Neural crest cell (in vitro differentiated cells): Measurements from ENCODE around the gene RPH3AL. TPM values are rescaled to one million over a fixed set of nuclear protein-coding genes. Genes with fewer than 3 reads are reported as not detected.
"Not testable (repeated sequence)": the region's sequence is repeated elsewhere in the genome, so short reads cannot be mapped to it uniquely, and the experiment has no call there.

Experiments
- DNase-seq: peaks from one replicate; pipeline ENCODE4 v3.0.0; 2021; ENCODE audit warnings: low read depth, mixed read lengths, low spot score
- H3K27ac Mint-ChIP-seq: one replicate; pipeline ENCODE4 v1.8.0; 2021; ENCODE audit warnings: mild to moderate bottlenecking, mixed read lengths; ENCODE audit not compliant: unreplicated experiment
- H3K27me3 Mint-ChIP-seq: 2 replicates; pipeline ENCODE4 v1.8.0; 2021; ENCODE audit warnings: low read depth, mild to moderate bottlenecking, mixed read lengths
- H3K36me3 Mint-ChIP-seq: 2 replicates; pipeline ENCODE4 v1.8.0; 2021; ENCODE audit warnings: low read depth, mild to moderate bottlenecking, mixed read lengths
- H3K4me1 Mint-ChIP-seq: 2 replicates; pipeline ENCODE4 v1.8.0; 2021; ENCODE audit warnings: mixed read lengths
- H3K4me3 Mint-ChIP-seq: one replicate; pipeline ENCODE4 v1.8.0; 2021; ENCODE audit warnings: mild to moderate bottlenecking, mixed read lengths
- H3K9me3 Mint-ChIP-seq: 2 replicates; pipeline ENCODE4 v1.8.0; 2021; ENCODE audit warnings: mixed read lengths
- CTCF ChIP-seq: fragments of 200-600 bp; sonication (generic); conservative IDR thresholded peaks from 2 replicates; pipeline ENCODE4 v1.5.0; 2021; ENCODE audit warnings: antibody characterized with exemption, mild to moderate bottlenecking
- total RNA-seq: library from RNA; stranded (reverse); gene quantifications from 2 replicates; pipeline ENCODE4 v1.2.1, GENCODE V29; 2021

Gene RPH3AL
- total RNA-seq, 1 donor from 2014 or later = 1.9 TPM

- TF ChIP-seq CTCF = no peak
- Mint-ChIP-seq H3K4me1 (no peaks in the 10 kb centered on the region), H3K27me3 (peaks cover 3% of the 10 kb centered on the region), H3K4me3 (no peak overlapping the region), H3K36me3 (no peaks in the 10 kb centered on the region), H3K27ac (no peak overlapping the region), H3K9me3 (peaks cover 10% of the 10 kb centered on the region)
- no peak for DNase-seq
Observed at GRCh38 chr17:246226-246625, 106.4 kb downstream of the RPH3AL start.

- no peak for TF ChIP-seq CTCF
- H3K36me3 Mint-ChIP-seq = no peaks in the 10 kb centered on the region
- H3K9me3 Mint-ChIP-seq = peaks cover 10% of the 10 kb centered on the region
- H3K27ac Mint-ChIP-seq = no peak overlapping the region
- DNase-seq = no peak
- no peak overlapping the region for H3K4me3 Mint-ChIP-seq
- no peaks in the 10 kb centered on the region for H3K4me1 Mint-ChIP-seq
- peaks cover 3% of the 10 kb centered on the region for H3K27me3 Mint-ChIP-seq
Observed at GRCh38 chr17:245611-246010, 107.0 kb downstream of the RPH3AL start.

- Mint-ChIP-seq H3K36me3 (no peaks in the 10 kb centered on the region), H3K27ac (no peak overlapping the region), H3K4me1 (no peaks in the 10 kb centered on the region), H3K9me3 (peaks cover 10% of the 10 kb centered on the region), H3K27me3 (peaks cover 3% of the 10 kb centered on the region), H3K4me3 (no peak overlapping the region)
- no peak for TF ChIP-seq CTCF
- no peak for DNase-seq
Observed at GRCh38 chr17:245020-245419, 107.6 kb downstream of the RPH3AL start.

GRCh38 chr17:243924-244323 is 108.7 kb downstream of the RPH3AL start:
- peaks cover 10% of the 10 kb centered on the region for H3K9me3 Mint-ChIP-seq
- not testable (repeated sequence) for H3K36me3 Mint-ChIP-seq, H3K4me1 Mint-ChIP-seq, DNase-seq, H3K4me3 Mint-ChIP-seq, H3K27ac Mint-ChIP-seq, H3K27me3 Mint-ChIP-seq

GRCh38 chr17:238964-239259 is 113.7 kb downstream of the RPH3AL start:
- no peak for DNase-seq
- Mint-ChIP-seq H3K27ac (no peak overlapping the region), H3K4me1 (no peaks in the 10 kb centered on the region), H3K9me3 (peaks cover 8% of the 10 kb centered on the region), H3K36me3 (no peaks in the 10 kb centered on the region), H3K4me3 (no peak overlapping the region), H3K27me3 (no peaks in the 10 kb centered on the region)
- no peak for TF ChIP-seq CTCF

- no peak for DNase-seq
- no peaks in the 10 kb centered on the region for H3K27me3 Mint-ChIP-seq
- H3K36me3 Mint-ChIP-seq = no peaks in the 10 kb centered on the region
Observed at GRCh38 chr17:238071-238963, 114.3 kb downstream of the RPH3AL start.

More at GRCh38 chr17:238071-238963, 114.3 kb downstream of the RPH3AL start:
- Mint-ChIP-seq H3K9me3 (peaks cover 2% of the 10 kb centered on the region), H3K4me1 (no peaks in the 10 kb centered on the region), H3K27ac (no peak overlapping the region), H3K4me3 (no peak overlapping the region)
- TF ChIP-seq CTCF = no peak
